Brain microvascular endothelial cell (primary cell): ENCODE results near the gene ERN2.

Experiments used
- DNase-seq: peaks from one replicate; pipeline ENCODE4 v3.0.0-alpha.2; 2020
- H3K27ac ChIP-seq: fragments of 250-450 bp; sonication (Bioruptor Pico); 2 replicates; pipeline ENCODE4 v1.5.1; 2020; ENCODE audit warnings: mild to moderate bottlenecking, moderate library complexity
- H3K27me3 ChIP-seq: fragments of 250-450 bp; sonication (Bioruptor Pico); replicated peaks from 2 replicates; pipeline ENCODE4 v1.5.1; 2020; ENCODE audit warnings: mild to moderate bottlenecking
- H3K36me3 ChIP-seq: fragments of 250-450 bp; sonication (Bioruptor Pico); replicated peaks from 2 replicates; pipeline ENCODE4 v1.5.1; 2020; ENCODE audit warnings: mild to moderate bottlenecking
- H3K4me3 ChIP-seq: 2 replicates; pipeline ENCODE4 v1.5.1; 2011; ENCODE audit warnings: low read depth, mild to moderate bottlenecking, control low read depth, low read length, moderate library complexity
- CTCF ChIP-seq: IDR thresholded peaks from 2 replicates; pipeline ENCODE4 v1.5.1; 2011; ENCODE audit warnings: low read depth, mild to moderate bottlenecking, moderate library complexity, low read length, control low read depth, inconsistent platforms; ENCODE audit errors: missing control alignments
- in situ Hi-C: cut with HindIII; loops from 2 replicates; pipeline ENCODE4 v1.10.0; 2017; ENCODE audit warnings: low sequenced_read_pairs, low pct_ligation_motif_present

The ERN2 gene

DNA sequence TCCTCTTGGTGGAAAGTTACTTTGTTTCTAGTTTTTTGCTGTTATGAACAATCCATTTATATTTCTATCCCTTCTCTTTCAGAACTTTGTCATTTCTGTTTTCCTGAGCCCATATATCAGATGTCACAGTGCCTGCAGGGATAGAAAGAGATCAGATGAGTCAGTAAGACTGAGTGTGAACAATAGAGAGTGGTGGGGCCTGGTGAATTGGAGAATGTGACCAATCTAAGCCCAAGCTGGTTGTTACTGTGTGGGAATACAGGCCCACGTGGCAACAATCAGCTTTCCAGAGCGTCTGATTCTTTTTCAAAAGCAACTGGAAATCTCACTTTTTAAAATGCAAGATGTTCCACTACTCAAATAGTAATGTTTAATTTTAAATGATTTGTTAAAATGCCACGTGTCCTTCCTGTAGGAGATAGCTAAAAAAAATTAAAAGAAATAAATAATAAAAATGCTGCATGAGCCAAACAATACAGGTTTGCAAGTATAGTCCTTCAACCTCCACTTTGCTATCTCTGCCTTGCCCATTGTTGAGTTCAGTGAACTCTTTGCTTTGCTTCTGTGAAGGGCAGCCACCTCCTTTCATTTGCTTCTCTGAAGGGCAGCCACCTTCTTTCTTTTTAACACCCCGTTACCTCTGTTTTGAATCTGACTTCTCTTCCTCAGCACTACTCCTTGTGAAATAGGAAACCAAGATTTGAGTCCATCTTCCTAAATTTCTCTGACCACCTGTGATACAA is 62.2 kb downstream of the ERN2 start:
- Histone ChIP-seq H3K4me3 (no peak overlapping the region), H3K36me3 (peaks cover 29% of the 10 kb centered on the region), H3K27ac (no peak overlapping the region), H3K27me3 (no peaks in the 10 kb centered on the region)
- TF ChIP-seq CTCF = no peak
- in situ Hi-C loops = no loop called here
- peak; percentile 3 for DNase-seq

DNA sequence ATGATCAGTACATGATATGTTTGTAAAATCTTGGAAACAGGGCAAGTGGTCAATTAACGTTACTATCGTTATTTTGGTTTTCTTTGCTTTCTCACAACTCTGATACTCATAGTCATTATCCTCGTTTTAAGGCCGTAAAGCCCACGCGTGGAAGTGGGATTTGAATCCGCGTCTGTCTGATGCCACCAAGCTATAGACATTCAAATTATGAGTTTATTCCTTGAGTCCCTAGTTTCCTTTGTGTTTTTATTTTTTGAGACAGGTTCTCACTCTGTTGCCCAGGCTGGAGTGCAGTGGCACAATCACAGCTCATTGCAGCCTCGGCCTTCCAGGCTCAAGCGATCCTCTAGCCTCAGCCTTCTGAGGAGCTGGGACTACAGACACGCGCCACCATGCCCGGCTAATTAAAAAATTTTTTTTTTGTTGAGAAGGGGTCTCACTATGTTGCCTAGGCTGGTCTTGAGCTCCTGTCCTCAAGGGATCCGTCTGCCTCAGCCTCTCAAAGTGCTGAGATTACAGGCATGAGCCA is 70.7 kb downstream of the ERN2 start:
- no peaks in the 10 kb centered on the region for H3K27me3 ChIP-seq
- H3K36me3 ChIP-seq = peaks cover 25% of the 10 kb centered on the region
- DNase-seq = no peak
- H3K27ac ChIP-seq = peak overlapping the region; percentile 72
- TF ChIP-seq CTCF = no peak
- H3K4me3 ChIP-seq = peak overlapping the region; percentile 99
- in situ Hi-C loops = no loop called here

GRCh38 chr16:23640931-23641765 is 71.9 kb downstream of the ERN2 start, which contains the start of the genes DCTN5 and PALB2:
Gene DCTN5, plus strand, starts transcription at chr16:23641466. Its CDS starts 77 bp downstream, at chr16:23641543.
Gene PALB2, minus strand, starts transcription at chr16:23641310. Its CDS starts 153 bp downstream, at chr16:23641157.
- TF ChIP-seq CTCF = no peak

GRCh38 chr16:23640615-23640930 is 72.4 kb downstream of the ERN2 start:
- DNase-seq = no peak
- in situ Hi-C loops = no loop called here

More at GRCh38 chr16:23640931-23641765, 71.9 kb downstream of the ERN2 start, which contains the start of the genes DCTN5 and PALB2:
- Histone ChIP-seq H3K4me3 (peak within 1 kb of the TSS; percentile 99), H3K27me3 (no peaks in the 10 kb centered on the region), H3K36me3 (peaks cover 23% of the 10 kb centered on the region), H3K27ac (peak within 1 kb of the TSS; percentile 72)
- peak; percentile 93 for DNase-seq
- in situ Hi-C loops = no loop called here

More at GRCh38 chr16:23640615-23640930, 72.4 kb downstream of the ERN2 start:
- Histone ChIP-seq H3K4me3 (peak overlapping the region; percentile 99), H3K27me3 (no peaks in the 10 kb centered on the region), H3K36me3 (peaks cover 26% of the 10 kb centered on the region), H3K27ac (peak overlapping the region; percentile 72)
- no peak for TF ChIP-seq CTCF
